GM19043 (cell line): ENCODE measurements around the gene SPATA4.
"Not testable (repeated sequence)": the region's sequence is repeated elsewhere in the genome, so short reads cannot be mapped to it uniquely, and the experiment has no call there.

Experiments used
- ATAC-seq: cut with Tn5 transposase; IDR thresholded peaks from one replicate; pipeline ENCODE4 v1.9.1; 2021; ENCODE audit warnings: low read depth; ENCODE audit not compliant: unreplicated experiment

The SPATA4 gene

DNA sequence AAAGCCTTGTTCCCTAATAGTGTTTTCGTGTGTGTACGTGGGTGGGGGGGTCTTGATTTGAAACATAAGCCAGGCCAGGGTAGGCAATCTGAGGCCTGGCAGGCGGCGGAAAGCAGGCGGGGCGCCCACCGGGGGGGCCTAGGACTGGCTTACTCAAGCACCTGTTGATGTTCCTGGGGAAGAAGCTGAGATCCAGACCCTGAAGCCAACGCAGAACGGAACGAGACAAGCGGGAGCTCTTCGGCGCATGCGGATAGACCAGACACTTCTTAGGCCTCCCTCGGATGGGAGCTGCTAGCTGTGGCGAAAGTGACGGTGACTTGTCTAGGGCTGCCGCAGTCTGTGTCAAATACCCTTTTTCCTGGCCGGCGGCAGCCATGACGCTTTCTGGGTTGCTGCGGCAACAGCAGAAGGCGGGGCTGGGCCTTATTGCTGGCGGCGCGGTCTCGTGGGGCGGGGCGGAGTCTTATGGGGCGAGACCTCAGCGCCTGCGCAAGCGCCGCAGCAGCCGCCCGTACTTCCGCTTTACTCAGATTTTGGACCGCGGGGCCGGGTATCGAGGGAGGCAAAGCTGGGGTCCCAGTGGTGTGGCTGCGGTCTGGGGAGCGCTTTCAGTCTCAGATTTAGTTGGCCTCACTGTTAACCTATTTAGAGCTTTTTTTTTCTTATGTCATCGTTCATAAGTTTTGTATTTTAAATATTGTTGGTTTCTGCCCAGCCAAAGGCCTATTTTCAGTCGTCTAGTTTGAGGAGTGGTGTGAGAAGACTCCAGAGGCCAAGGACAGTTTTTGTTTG is at the start of gene SPATA4:
Gene SPATA4 (minus strand): TSS at position 402 of the 795 bp plus-strand sequence. CDS start 23 bp downstream, at position 379.
- ATAC-seq: peak; percentile 98

DNA sequence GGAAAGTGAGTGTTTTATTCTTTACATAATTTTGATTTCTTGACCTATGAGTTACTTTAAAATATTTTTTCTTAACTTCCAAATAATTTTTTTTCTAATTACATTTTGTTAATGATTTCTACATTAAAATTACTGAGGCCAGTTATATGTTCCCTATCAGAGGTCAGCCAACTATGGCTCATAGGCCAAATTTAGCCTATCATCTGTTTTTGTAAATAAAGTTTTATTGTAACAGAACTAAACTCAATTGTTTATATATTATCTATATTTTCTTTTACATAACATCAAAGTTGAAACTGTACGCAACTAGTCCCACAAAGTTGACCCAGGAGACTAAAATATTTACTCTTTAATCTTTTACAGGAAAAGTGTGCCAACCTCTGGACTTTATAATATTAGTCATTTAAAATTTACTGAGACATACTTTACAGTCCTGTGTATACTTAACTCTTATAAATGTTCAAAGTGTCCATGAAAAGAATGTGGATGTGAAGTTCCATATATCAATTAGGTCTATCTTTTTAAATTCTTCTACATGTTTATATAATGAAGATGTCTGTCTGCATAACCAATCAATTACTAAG is 47.5 kb upstream of the SPATA4 start:
- no peak for ATAC-seq

DNA sequence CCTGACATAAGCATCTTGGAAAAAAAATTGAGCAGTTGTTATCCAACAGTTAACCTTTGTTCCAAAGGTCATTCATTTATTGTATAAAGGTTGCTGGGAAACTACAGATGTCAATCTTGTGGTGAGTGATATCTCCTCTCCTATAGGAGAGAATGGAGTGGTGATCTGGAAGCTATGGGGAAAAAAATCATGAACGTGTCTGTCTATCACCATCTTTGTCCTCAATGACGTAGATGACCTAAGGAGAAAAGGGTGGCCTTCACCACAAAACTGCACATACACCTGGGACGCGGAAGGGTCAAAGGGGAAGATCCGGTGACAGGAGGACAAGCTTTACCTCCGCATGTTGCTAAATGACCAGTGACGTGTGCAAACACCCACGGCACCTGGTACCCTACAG is 46.3 kb upstream of the SPATA4 start:
- no peak for ATAC-seq

- no peak for ATAC-seq
These were observed 43.4 kb upstream of the SPATA4 start for GRCh38 chr4:176238826-176239225.

GRCh38 chr4:176238157-176238610 is 42.8 kb upstream of the SPATA4 start:
- ATAC-seq: no peak

- ATAC-seq: no peak
These were observed 41.6 kb upstream of the SPATA4 start for GRCh38 chr4:176236946-176237345.

GRCh38 chr4:176230836-176231235 is 35.5 kb upstream of the SPATA4 start:
- ATAC-seq: no peak

- ATAC-seq: no peak
These were observed 34.3 kb upstream of the SPATA4 start for GRCh38 chr4:176229645-176230044.

GRCh38 chr4:176226736-176227135 is 31.4 kb upstream of the SPATA4 start:
- ATAC-seq: no peak

GRCh38 chr4:176223561-176223960 is 28.2 kb upstream of the SPATA4 start:
- no peak for ATAC-seq

DNA sequence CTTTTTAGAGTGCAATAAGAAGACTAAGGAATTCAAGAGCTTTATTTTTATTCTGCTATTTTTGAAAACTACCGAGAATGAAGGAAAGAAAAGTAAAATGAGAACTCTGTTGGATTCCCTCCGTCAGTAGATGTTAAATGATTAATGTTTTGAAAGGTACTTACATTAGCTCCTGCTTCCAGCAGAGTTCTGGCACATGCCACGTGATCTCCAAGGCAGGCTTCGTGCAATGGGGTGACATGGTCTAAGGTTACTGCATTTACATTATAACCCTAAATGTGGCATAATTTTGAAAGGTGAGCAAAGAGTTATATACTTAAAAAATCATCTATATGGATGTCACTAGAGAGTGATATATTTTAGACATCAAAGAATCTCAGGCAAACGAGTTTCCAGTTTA is 26.8 kb upstream of the SPATA4 start:
- no peak for ATAC-seq

GRCh38 chr4:176217510-176217909 is 22.1 kb upstream of the SPATA4 start:
- no peak for ATAC-seq

DNA sequence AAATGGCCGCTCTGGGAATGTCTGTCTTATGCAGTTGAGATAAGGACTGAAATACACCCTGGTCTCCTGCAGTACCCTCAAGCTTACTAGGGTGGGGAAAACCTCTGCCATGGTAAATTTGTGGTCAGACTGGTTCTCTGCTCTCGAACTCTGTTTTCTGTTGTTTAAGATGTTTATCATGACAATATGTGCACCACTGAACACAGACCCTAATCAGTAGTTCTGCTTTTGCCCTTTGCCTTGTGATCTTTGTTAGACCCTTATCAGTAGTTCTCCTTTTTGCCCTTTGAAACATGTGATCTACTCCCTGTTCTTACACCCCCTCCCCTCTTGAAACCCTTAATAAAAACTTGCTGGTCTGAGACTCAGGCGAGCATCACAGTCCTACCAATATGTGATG is 17.0 kb upstream of the SPATA4 start:
- not testable (repeated sequence) for ATAC-seq

- ATAC-seq: no peak
These were observed 15.4 kb upstream of the SPATA4 start for GRCh38 chr4:176210579-176211296.

GRCh38 chr4:176210101-176210500 is 14.7 kb upstream of the SPATA4 start:
- ATAC-seq: no peak

- no peak for ATAC-seq
These were observed 14.2 kb upstream of the SPATA4 start for GRCh38 chr4:176209535-176209934.

- ATAC-seq: no peak
These were observed 12.5 kb upstream of the SPATA4 start for GRCh38 chr4:176207839-176208238.

DNA sequence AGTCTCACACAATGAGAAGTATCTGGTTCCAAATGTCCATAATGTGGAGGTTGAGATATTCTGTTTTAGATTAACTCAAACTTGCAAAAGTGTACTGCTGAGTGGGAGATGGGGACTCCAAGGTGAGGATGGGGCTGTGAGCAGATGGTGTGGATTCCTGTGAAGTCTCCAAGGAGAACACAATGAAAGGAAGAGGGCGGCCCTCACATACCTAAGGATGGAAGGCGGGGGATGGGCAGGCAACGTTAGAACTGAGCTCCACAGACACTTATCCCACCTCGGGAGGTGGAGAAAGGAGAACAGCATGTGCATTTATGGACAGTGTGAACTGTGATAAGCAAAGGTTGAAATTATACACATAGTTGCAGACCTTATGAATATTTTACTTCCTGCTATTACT is 9.9 kb upstream of the SPATA4 start:
- no peak for ATAC-seq

DNA sequence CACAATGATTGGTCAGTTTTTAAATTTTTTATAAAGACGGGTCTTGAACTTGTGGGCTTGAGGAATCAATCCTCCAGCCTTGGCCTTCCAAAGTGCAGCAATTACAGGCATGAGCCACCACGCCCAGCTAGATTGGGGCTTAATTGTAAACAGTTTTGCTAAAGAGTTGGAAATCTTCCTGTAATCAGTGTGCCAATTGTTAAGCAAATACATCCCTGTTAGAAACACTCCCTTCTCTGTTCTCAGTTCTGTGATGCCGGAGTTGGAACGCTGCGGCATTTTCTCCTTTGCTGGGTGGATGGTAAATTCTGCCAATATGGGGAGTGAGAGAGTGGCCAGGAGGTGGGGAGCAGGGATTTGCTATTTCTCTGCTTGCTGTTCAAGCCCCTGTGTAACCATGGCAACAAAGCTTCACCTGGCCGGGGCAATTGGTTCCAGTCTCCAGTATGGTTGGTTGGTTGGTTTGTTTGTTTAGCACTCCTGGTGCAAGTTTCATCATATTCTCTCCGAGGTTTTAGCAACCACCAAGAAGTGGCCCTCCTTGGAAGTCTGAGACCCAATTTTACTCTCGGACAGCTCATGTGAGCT is 3.0 kb upstream of the SPATA4 start:
- no peak for ATAC-seq

DNA sequence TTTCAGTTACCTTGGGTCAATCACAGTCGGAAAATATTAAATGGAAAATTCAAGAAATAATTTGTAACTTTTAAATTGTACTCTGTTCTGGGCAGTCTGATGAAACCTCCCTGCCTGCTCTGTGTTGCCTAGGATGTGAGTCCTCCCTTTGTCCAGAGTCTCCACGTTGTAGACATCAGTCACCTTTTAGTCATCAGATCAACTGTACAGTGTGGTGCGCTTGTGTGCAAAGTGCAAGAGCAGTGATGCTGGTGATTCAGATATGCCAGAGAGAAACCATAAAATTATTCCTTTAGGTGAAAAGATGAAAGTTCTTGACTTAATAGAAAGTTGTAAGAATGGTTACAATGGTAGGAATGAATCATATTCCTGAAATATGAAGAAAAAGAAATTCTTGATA is 1.4 kb downstream of the SPATA4 start:
- ATAC-seq: no peak

- ATAC-seq: no peak
These were observed 2.3 kb downstream of the SPATA4 start for GRCh38 chr4:176193126-176193525.
